ENCODE data around the gene DHRS4L2.
"Not testable (repeated sequence)": the region's sequence is repeated elsewhere in the genome, so short reads cannot be mapped to it uniquely, and the experiment has no call there.

DNA sequence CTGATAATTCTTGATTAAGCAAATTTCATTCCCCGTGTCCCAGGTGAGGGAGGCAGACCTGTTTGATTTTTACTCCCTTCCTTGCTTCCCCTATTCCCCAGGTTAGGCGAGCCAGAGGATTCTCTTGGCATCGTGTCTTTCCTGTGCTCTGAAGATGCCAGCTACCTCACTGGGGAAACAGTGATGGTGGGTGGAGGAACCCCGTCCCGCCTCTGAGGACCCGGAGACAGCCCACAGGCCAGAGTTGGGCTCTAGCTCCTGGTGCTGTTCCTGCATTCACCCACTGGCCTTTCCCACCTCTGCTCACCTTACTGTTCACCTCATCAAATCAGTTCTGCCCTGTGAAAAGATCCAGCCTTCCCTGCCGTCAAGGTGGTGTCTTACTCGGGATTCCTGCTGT, 62.0 kb downstream of the DHRS4L2 start:
- not testable (repeated sequence) for TF ChIP-seq POLR2A (IDR thresholded peaks at IDR 0.05)
- TF ChIP-seq, protein P1, sequence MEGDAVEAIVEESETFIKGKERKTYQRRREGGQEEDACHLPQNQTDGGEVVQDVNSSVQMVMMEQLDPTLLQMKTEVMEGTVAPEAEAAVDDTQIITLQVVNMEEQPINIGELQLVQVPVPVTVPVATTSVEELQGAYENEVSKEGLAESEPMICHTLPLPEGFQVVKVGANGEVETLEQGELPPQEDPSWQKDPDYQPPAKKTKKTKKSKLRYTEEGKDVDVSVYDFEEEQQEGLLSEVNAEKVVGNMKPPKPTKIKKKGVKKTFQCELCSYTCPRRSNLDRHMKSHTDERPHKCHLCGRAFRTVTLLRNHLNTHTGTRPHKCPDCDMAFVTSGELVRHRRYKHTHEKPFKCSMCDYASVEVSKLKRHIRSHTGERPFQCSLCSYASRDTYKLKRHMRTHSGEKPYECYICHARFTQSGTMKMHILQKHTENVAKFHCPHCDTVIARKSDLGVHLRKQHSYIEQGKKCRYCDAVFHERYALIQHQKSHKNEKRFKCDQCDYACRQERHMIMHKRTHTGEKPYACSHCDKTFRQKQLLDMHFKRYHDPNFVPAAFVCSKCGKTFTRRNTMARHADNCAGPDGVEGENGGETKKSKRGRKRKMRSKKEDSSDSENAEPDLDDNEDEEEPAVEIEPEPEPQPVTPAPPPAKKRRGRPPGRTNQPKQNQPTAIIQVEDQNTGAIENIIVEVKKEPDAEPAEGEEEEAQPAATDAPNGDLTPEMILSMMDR (IDR thresholded peaks at IDR 0.05): not testable (repeated sequence)

Measured in tibial nerve (tissue), 3 donors.